Lower lobe of right lung (tissue), 2 donors: ENCODE results near the gene DRD2. TPM values are rescaled to one million over a fixed set of nuclear protein-coding genes. Genes with fewer than 3 reads are reported as not detected.

Experiments used
- ATAC-seq, 2 donors: fragments of 200-7000 bp; cut with Tn5 transposase; one replicate each; pipeline ENCODE4 v1.9.1; 2020 to 2022; ENCODE audit warnings: mild to moderate bottlenecking in 2 of 2, moderate library complexity in 2 of 2
- DNase-seq: peaks from one replicate; pipeline ENCODE4 v3.0.0-alpha.2; 2020
- H3K27ac ChIP-seq: fragments of 200-600 bp; one replicate; pipeline ENCODE4 v1.8.0; 2022
- H3K27me3 ChIP-seq: fragments of 200-600 bp; one replicate; pipeline ENCODE4 v1.8.0; 2022; ENCODE audit warnings: low read depth
- H3K36me3 ChIP-seq: fragments of 200-600 bp; one replicate; pipeline ENCODE4 v1.8.0; 2022; ENCODE audit warnings: mild to moderate bottlenecking
- H3K4me1 ChIP-seq: fragments of 200-600 bp; one replicate; pipeline ENCODE4 v1.8.0; 2022
- H3K4me3 ChIP-seq: fragments of 200-600 bp; one replicate; pipeline ENCODE4 v1.8.0; 2022; ENCODE audit warnings: mild to moderate bottlenecking
- H3K9me3 ChIP-seq: fragments of 200-600 bp; one replicate; pipeline ENCODE4 v1.8.0; 2022
- intact Hi-C: fragments of 100-400 bp; cut with DNase I; formaldehyde crosslinking; loops from one replicate; pipeline ENCODE4 v1.11.0; 2022
- total RNA-seq: library from RNA; stranded (reverse); fragmentation: NEBNext Ultra II Directional; extraction: Animal tissue kit (Norgen Biotek cat#: 25700); gene quantifications from one replicate; pipeline ENCODE4 v1.2.1, GENCODE V29; 2021
- TF ChIP-seq, protein P1 (sequence below): fragments of 200-600 bp; IDR thresholded peaks from one replicate; pipeline ENCODE4 v1.8.0; 2022; ENCODE audit warnings: antibody characterized with exemption, mild to moderate bottlenecking
- donor health status: DM: no; HTN: yes; CAD: no; lungs with severe emphysema.

Gene DRD2
- total RNA-seq, 1 donor from 2014 or later = not detected

DNA sequence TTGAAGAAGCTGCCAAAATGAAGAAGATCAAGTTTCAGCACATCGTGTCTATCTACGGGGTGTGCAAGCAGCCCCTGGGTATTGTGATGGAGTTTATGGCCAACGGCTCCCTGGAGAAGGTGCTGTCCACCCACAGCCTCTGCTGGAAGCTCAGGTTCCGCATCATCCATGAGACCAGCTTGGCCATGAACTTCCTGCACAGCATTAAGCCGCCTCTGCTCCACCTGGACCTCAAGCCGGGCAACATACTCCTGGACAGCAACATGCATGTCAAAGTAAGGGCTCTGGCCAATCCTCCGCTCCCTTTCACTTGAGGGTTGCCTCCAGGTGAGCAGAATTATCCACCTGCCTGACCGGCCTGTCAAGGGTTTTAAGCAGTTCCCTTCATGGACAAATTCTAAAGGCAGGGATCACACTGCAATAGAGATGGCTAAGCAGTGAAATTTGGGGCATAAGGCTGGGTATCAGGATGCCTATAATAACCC is 81.7 kb downstream of the DRD2 start:
- DNase-seq (no peak), ATAC-seq (no peak)
- intact Hi-C loops = no loop called here
- no peak overlapping the region for H3K27ac ChIP-seq
- peaks cover 7% of the 10 kb centered on the region for H3K27me3 ChIP-seq
- H3K4me3 ChIP-seq = no peak overlapping the region
- H3K9me3 ChIP-seq = no peaks in the 10 kb centered on the region
- H3K36me3 ChIP-seq = no peaks in the 10 kb centered on the region
- no peaks in the 10 kb centered on the region for H3K4me1 ChIP-seq
- TF ChIP-seq, protein P1, sequence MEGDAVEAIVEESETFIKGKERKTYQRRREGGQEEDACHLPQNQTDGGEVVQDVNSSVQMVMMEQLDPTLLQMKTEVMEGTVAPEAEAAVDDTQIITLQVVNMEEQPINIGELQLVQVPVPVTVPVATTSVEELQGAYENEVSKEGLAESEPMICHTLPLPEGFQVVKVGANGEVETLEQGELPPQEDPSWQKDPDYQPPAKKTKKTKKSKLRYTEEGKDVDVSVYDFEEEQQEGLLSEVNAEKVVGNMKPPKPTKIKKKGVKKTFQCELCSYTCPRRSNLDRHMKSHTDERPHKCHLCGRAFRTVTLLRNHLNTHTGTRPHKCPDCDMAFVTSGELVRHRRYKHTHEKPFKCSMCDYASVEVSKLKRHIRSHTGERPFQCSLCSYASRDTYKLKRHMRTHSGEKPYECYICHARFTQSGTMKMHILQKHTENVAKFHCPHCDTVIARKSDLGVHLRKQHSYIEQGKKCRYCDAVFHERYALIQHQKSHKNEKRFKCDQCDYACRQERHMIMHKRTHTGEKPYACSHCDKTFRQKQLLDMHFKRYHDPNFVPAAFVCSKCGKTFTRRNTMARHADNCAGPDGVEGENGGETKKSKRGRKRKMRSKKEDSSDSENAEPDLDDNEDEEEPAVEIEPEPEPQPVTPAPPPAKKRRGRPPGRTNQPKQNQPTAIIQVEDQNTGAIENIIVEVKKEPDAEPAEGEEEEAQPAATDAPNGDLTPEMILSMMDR = no peak

DNA sequence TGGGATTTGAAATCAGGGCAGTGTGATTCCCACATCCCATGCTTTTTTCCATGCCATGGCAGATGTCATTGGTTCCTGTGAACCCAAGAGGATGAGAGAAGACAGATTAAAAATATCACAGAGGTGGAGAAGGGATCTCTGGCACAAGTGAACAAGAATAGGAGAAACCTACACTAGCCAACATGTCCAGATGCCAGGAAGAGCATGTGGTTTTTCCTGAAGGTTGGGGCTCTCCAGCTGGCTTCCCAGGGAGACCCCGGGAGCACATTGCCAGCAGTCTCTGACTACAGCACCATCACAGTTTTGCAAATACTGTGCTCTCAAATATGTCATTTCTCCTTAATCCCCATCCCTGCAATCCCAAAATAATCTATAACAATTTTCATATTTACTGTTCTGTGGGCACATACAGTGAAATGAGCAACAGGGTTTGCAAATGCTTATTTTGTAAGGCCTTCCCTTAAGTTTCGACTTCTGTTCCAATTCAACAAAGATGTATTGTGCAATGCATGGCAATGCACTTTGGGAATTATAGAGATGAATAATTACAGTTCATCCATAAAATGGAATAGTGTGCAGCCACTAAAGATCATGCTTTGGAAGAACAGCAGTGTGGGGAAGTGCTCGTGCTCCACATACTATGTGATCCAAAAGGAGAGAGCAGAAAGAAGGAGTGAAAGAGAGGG is 82.8 kb downstream of the DRD2 start:
- no peaks in the 10 kb centered on the region for H3K4me1 ChIP-seq
- H3K9me3 ChIP-seq = no peaks in the 10 kb centered on the region
- intact Hi-C loops = no loop called here
- no peak overlapping the region for H3K27ac ChIP-seq
- H3K36me3 ChIP-seq = no peaks in the 10 kb centered on the region
- TF ChIP-seq, protein P1 = no peak
- no peak overlapping the region for H3K4me3 ChIP-seq
- ATAC-seq (no peak), DNase-seq (no peak)
- H3K27me3 ChIP-seq = peaks cover 19% of the 10 kb centered on the region

DNA sequence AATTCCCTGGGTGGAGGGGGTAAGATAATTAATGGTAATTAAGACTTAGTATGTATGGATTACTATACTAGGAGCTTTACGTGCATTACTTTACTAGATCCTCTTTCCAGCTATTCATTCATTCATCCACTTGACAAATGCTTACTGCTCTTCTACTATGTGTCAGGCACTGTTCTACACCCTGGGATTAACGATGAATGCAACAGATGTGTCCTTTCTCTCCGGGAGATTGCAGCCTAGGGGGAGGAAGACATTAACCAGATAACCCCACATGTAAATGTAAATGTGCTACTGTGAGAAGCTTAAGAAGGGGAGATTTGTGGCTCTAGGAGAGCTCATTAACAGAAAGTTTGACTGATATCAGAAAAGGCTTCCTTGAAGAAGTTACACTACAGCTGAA is 85.9 kb downstream of the DRD2 start:
- no peak for DNase-seq
- Histone ChIP-seq H3K27ac (no peak overlapping the region), H3K4me1 (no peaks in the 10 kb centered on the region), H3K27me3 (peaks cover 24% of the 10 kb centered on the region), H3K4me3 (no peak overlapping the region), H3K9me3 (no peaks in the 10 kb centered on the region), H3K36me3 (no peaks in the 10 kb centered on the region)
- no peak for ATAC-seq
- intact Hi-C loops = no loop called here
- TF ChIP-seq, protein P1 = no peak

DNA sequence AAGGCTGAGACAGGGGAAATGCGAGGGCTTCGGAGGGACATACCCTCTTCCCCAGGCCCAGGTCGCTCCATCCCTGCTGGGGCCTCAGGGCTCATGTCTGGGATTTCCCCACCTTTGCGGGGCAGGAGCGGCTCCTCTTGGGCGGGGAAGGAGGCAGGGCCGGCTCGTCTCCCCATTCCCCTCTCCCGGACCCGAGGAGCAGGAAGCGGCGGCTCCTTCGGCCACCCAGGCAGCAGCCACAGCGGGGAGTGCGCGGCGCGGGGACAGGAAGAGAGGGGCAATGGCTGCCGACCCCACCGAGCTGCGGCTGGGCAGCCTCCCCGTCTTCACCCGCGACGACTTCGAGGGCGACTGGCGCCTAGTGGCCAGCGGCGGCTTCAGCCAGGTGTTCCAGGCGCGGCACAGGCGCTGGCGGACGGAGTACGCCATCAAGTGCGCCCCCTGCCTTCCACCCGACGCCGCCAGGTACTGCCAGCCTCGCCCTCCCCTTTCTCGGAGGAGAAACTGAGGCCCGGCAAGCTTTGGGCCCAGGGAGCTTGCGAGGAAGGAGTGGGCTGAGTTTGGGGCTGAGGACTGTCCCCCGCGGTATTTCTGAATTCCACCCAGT is 87.5 kb downstream of the DRD2 start, which contains the start of gene ANKK1:
Gene ANKK1 (plus strand): TSS at position 175 of the 607 bp plus-strand sequence. CDS start 106 bp downstream, at position 281.
- Histone ChIP-seq H3K27me3 (peaks cover 24% of the 10 kb centered on the region), H3K9me3 (no peaks in the 10 kb centered on the region), H3K36me3 (no peaks in the 10 kb centered on the region), H3K4me1 (no peaks in the 10 kb centered on the region), H3K27ac (no peak within 1 kb of the TSS), H3K4me3 (no peak within 1 kb of the TSS)
- ATAC-seq (peak in 1 of 2 donors; percentile 63), DNase-seq (no peak)
- TF ChIP-seq, protein P1 = no peak
- intact Hi-C loops = no loop called here

DNA sequence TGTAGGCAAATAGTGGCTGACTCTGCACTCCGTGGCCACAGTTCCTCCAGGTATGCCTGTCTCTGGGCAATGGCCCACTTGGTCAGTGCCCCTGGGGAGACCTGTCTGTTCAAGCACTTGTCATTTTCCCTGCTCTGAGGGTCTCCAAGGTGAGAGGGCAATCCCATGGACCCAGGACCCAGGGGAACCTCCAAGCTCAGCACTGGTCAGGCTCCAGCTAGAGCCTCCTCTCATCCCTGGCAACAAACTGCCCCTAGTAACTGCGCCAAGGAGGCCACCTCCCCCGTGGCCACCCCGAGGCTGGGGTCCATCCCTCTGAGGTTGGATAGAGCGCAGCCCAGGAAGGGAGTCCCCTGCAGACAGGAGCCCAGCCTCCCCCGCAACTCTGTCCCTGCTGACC is 88.3 kb downstream of the DRD2 start:
- Histone ChIP-seq H3K36me3 (no peaks in the 10 kb centered on the region), H3K27me3 (peaks cover 24% of the 10 kb centered on the region), H3K4me3 (no peak overlapping the region), H3K4me1 (no peaks in the 10 kb centered on the region), H3K9me3 (no peaks in the 10 kb centered on the region), H3K27ac (no peak overlapping the region)
- DNase-seq (no peak), ATAC-seq (no peak)
- intact Hi-C loops = no loop called here
- TF ChIP-seq, protein P1 = no peak
